Loucy (cell line): ENCODE measurements around the gene ROGDI.

Source experiments
- H2AFZ ChIP-seq: fragments of 200-600 bp; sonication (generic); 2 replicates; pipeline ENCODE4 v1.6.0; 2016; ENCODE audit warnings: antibody characterized with exemption, mild to moderate bottlenecking, low read length, moderate library complexity
- H3F3A ChIP-seq: fragments of 200-600 bp; 2 replicates; pipeline ENCODE4 v1.6.0; 2016; ENCODE audit warnings: antibody characterized with exemption, low read depth, mild to moderate bottlenecking
- H3K27me3 ChIP-seq: fragments of 200-600 bp; sonication (generic); 2 replicates; pipeline ENCODE4 v1.6.1; 2014; ENCODE audit warnings: low read length, mild to moderate bottlenecking; ENCODE audit not compliant: insufficient read depth, poor library complexity, severe bottlenecking
- H3K36me3 ChIP-seq: fragments of 200-600 bp; sonication (generic); 2 replicates; pipeline ENCODE4 v1.6.1; 2016; ENCODE audit warnings: low read length; ENCODE audit not compliant: insufficient read depth
- H3K4me1 ChIP-seq: fragments of 200-600 bp; sonication (generic); 2 replicates; pipeline ENCODE4 v1.5.1; 2014; ENCODE audit warnings: low read length, mild to moderate bottlenecking; ENCODE audit not compliant: insufficient read depth, poor library complexity, severe bottlenecking
- H3K4me2 ChIP-seq: fragments of 200-600 bp; sonication (generic); 2 replicates; pipeline ENCODE4 v1.6.0; 2014; ENCODE audit warnings: antibody characterized with exemption, low read length, low read depth, mild to moderate bottlenecking; ENCODE audit not compliant: poor library complexity, severe bottlenecking
- H3K4me3 ChIP-seq: fragments of 200-600 bp; sonication (generic); 2 replicates; pipeline ENCODE4 v1.5.1; 2014; ENCODE audit warnings: low read length, mild to moderate bottlenecking, mixed read lengths; ENCODE audit not compliant: poor library complexity, severe bottlenecking
- H3K79me2 ChIP-seq: fragments of 200-600 bp; sonication (generic); 2 replicates; pipeline ENCODE4 v1.6.1; 2014; ENCODE audit warnings: low read length; ENCODE audit not compliant: insufficient read depth
- H3K9ac ChIP-seq: fragments of 200-600 bp; sonication (generic); 2 replicates; pipeline ENCODE4 v1.6.0; 2014; ENCODE audit warnings: mild to moderate bottlenecking, low read depth, low read length, moderate library complexity; ENCODE audit not compliant: poor library complexity, severe bottlenecking
- H3K9me2 ChIP-seq: fragments of 200-600 bp; sonication (generic); replicated peaks from 2 replicates; pipeline ENCODE4 v1.6.1; 2016; ENCODE audit warnings: low read depth, low read length, mixed read lengths
- H3K9me3 ChIP-seq: fragments of 200-600 bp; sonication (generic); 2 replicates; pipeline ENCODE4 v1.6.1; 2014; ENCODE audit warnings: mild to moderate bottlenecking, antibody characterized with exemption, low read length, low read depth; ENCODE audit not compliant: insufficient read depth
- H4K20me1 ChIP-seq: fragments of 200-600 bp; sonication (generic); 2 replicates; pipeline ENCODE4 v1.6.0; 2014; ENCODE audit warnings: antibody characterized with exemption, low read length, mild to moderate bottlenecking; ENCODE audit not compliant: insufficient read depth, poor library complexity, severe bottlenecking
- EZH2phosphoT487 ChIP-seq: fragments of 200-600 bp; IDR thresholded peaks from 2 replicates; pipeline ENCODE4 v1.6.1; 2018; ENCODE audit warnings: antibody characterized with exemption, mild to moderate bottlenecking, moderate library complexity, borderline replicate concordance
- TF ChIP-seq, protein P1 (sequence below): fragments of 200-600 bp; sonication (generic); conservative IDR thresholded peaks from 2 replicates; pipeline ENCODE4 v1.5.1; 2014; ENCODE audit warnings: mild to moderate bottlenecking, antibody characterized with exemption, low read length

Gene ROGDI

GRCh38 chr16:4753227-4753626, 49.2 kb downstream of the ROGDI start:
- Histone ChIP-seq H3K27me3 (no peaks in the 10 kb centered on the region), H3K4me1 (no peaks in the 10 kb centered on the region), H3K9me3 (no peaks in the 10 kb centered on the region), H2AFZ (no peak overlapping the region), H3K4me3 (no peak overlapping the region), H3K36me3 (peaks cover 5% of the 10 kb centered on the region; the same call in 1 of the 2 replicates), H3K9ac (no peak overlapping the region), H3F3A (no peaks in the 10 kb centered on the region), H4K20me1 (no peaks in the 10 kb centered on the region), H3K4me2 (no peak overlapping the region), H3K9me2 (no peaks in the 10 kb centered on the region), H3K79me2 (no peaks in the 10 kb centered on the region)
- TF ChIP-seq, protein P1, sequence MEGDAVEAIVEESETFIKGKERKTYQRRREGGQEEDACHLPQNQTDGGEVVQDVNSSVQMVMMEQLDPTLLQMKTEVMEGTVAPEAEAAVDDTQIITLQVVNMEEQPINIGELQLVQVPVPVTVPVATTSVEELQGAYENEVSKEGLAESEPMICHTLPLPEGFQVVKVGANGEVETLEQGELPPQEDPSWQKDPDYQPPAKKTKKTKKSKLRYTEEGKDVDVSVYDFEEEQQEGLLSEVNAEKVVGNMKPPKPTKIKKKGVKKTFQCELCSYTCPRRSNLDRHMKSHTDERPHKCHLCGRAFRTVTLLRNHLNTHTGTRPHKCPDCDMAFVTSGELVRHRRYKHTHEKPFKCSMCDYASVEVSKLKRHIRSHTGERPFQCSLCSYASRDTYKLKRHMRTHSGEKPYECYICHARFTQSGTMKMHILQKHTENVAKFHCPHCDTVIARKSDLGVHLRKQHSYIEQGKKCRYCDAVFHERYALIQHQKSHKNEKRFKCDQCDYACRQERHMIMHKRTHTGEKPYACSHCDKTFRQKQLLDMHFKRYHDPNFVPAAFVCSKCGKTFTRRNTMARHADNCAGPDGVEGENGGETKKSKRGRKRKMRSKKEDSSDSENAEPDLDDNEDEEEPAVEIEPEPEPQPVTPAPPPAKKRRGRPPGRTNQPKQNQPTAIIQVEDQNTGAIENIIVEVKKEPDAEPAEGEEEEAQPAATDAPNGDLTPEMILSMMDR = no peak
- no peak for TF ChIP-seq EZH2phosphoT487

DNA sequence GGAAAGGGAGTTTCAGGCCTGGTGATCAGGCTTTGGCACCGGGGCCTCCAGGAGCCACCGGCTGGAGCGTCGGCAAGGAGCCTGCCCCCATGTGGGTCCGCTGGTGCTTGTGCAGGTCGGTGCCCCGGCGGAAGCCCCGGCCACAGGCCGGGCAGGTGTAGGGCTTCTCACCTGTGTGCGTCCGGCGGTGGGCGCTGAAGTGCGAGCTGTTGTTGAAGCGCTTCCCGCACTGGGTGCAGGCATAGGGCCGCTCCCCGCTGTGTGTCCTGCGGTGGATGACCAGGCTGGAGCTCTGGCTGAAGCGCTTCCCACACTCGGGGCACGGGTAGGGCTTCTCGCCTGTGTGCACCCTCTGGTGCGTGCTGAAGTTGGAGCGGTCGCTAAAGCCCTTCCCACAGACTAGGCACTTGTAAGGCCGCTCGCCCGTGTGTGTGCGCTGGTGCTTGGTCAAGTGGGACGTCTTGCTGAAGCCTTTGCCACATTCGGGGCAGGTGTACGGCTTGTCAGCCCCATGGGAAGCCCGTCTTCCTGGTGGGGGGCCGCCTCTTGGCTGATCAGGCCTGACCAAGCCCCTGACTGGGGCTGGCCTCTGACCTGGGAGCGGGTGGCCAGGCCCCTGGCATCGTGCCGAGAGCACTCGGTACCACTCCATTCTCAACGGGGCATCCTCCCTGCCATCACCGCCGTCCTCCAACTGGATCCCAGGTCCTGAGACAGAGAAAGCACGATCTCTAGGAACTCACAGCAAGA, 49.9 kb downstream of the ROGDI start:
- Histone ChIP-seq H3K27me3 (no peaks in the 10 kb centered on the region), H3K9me2 (no peaks in the 10 kb centered on the region), H2AFZ (no peak overlapping the region), H3K4me3 (no peak overlapping the region), H3K36me3 (peaks cover 5% of the 10 kb centered on the region; the same call in 1 of the 2 replicates), H3K79me2 (no peaks in the 10 kb centered on the region), H3K4me1 (no peaks in the 10 kb centered on the region), H3K4me2 (no peak overlapping the region), H3K9ac (no peak overlapping the region), H3K9me3 (no peaks in the 10 kb centered on the region), H4K20me1 (no peaks in the 10 kb centered on the region), H3F3A (no peaks in the 10 kb centered on the region)
- TF ChIP-seq, protein P1 = no peak
- no peak for TF ChIP-seq EZH2phosphoT487

DNA sequence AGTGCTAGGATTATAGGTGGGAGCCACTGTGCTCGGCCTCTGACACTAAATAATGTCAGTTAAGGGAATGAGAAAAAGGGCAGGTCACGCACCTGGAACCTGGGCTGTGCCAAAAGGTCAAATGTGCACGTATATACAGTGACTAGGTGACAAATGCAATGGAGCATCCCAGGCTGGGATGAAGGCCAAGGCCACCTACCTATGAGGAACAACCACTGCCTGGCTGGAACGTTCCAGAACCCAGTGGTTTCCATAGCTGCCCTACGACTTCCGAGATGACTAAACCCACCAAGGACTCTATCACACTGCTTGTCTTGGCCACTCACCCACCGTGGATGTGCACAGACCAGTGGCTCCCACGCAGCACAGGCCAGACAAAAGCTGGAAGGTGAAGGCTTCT, 51.5 kb downstream of the ROGDI start:
- no peaks in the 10 kb centered on the region for H3K27me3 ChIP-seq
- no peaks in the 10 kb centered on the region for H3K79me2 ChIP-seq
- H3K36me3 ChIP-seq = peaks cover 5% of the 10 kb centered on the region; the same call in 1 of the 2 replicates
- H3K4me2 ChIP-seq = no peak overlapping the region
- no peak overlapping the region for H3K9ac ChIP-seq
- H3K9me3 ChIP-seq = no peaks in the 10 kb centered on the region
- TF ChIP-seq EZH2phosphoT487 = no peak
- TF ChIP-seq, protein P1 = no peak
- no peaks in the 10 kb centered on the region for H4K20me1 ChIP-seq
- H3K4me1 ChIP-seq = no peaks in the 10 kb centered on the region
- no peak overlapping the region for H2AFZ ChIP-seq
- no peaks in the 10 kb centered on the region for H3F3A ChIP-seq
- no peak overlapping the region for H3K4me3 ChIP-seq
- no peaks in the 10 kb centered on the region for H3K9me2 ChIP-seq
